SIG-M5 treated with dmso at 0.1 percent for 504 hours (cell line): ENCODE measurements around the gene KCNG2.

ENCODE experiments used
- DNase-seq: peaks from one replicate; lab custom pipeline; 2025; ENCODE audit not compliant: unreplicated experiment; lab: John Stamatoyannopoulos, UW

KCNG2 gene

GRCh38 chr18:79784965-79785770 lies 12.6 kb upstream of the KCNG2 start:
- no peak for DNase-seq

DNA sequence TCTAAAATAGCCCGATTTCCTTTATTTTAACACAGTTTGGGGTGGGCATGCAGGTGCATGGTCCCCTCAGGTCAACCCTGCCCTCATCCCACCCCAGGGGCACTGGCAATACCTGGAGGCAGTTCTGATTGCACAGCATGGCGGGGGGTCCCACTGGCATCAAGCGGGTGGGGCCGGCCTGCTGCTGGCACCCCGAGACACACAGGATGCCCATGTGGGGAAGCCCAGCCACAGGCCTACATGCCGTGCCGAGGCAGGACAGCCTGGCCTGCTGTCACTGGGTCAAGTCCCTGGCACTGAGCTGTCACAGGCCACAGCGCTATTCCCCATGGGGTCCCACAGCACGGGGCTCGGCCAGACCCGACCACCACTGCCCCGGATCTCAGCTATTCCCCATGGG lies 11.9 kb upstream of the KCNG2 start:
- no peak for DNase-seq

- DNase-seq: no peak
These were observed 11.4 kb upstream of the KCNG2 start for GRCh38 chr18:79786304-79786703.

GRCh38 chr18:79786786-79787526 lies 10.8 kb upstream of the KCNG2 start:
- peak; percentile 54 for DNase-seq

- DNase-seq: no peak
These were observed 10.2 kb upstream of the KCNG2 start for GRCh38 chr18:79787527-79787864.

GRCh38 chr18:79787865-79788733 lies 9.6 kb upstream of the KCNG2 start:
- DNase-seq: no peak

GRCh38 chr18:79788734-79789085 lies 9.0 kb upstream of the KCNG2 start:
- no peak for DNase-seq

- no peak for DNase-seq
These were observed 8.4 kb upstream of the KCNG2 start for GRCh38 chr18:79789091-79789891.

- no peak for DNase-seq
These were observed 7.5 kb upstream of the KCNG2 start for GRCh38 chr18:79789901-79790890.

GRCh38 chr18:79790996-79791972 lies 6.5 kb upstream of the KCNG2 start:
- peak; percentile 99 for DNase-seq

- DNase-seq: peak; percentile 71
These were observed 5.4 kb upstream of the KCNG2 start for GRCh38 chr18:79792096-79792987.

DNA sequence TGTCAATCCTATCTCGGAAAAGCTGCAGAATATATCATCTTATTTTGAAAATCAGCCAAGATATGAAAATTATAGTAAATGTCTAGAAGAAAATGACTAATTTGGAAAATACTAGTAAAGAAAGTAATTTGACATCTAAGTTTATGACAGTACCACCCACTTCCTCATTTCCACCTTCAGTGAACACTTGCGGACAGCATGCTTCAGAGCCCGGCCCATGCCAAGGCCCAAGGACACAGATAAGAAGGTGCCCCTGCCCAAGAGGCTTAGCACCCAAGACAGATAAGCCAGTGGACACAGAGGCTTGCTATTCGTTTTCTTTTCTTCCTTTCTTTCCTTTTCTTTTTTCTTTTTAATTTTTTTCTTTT lies 4.8 kb upstream of the KCNG2 start:
- peak; percentile 90 for DNase-seq

DNA sequence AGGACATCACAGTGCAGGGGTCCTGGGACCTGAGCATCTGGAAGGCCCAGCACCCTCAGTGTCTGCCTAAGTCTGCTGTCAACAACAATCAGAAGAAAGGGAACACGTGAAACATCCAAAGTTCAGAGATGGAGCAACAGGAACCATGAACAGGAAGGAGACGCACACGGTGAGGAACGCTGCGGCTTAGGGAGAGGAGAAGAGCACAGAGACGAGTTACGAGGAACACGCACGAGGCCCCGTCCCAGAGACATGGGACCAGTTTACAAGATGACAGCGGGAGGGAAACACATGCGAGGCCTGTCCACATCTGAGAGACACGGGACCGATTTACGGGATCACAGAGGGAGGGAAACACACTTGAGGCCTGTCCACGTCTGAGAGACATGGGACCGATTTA lies 2.9 kb upstream of the KCNG2 start:
- DNase-seq: no peak

- no peak for DNase-seq
These were observed 2.3 kb upstream of the KCNG2 start for GRCh38 chr18:79795446-79795845.

GRCh38 chr18:79796016-79796415 lies 1.7 kb upstream of the KCNG2 start:
- DNase-seq: no peak

GRCh38 chr18:79796531-79797405 lies 970 bp upstream of the KCNG2 start:
- no peak for DNase-seq
